ENCODE data around the gene FAM120B. TPM values are rescaled to one million over a fixed set of nuclear protein-coding genes. Genes with fewer than 3 reads are reported as not detected.

The FAM120B gene
- total RNA-seq, 2 donors from 2014 or later, result 14.7 to 18.6 TPM

DNA sequence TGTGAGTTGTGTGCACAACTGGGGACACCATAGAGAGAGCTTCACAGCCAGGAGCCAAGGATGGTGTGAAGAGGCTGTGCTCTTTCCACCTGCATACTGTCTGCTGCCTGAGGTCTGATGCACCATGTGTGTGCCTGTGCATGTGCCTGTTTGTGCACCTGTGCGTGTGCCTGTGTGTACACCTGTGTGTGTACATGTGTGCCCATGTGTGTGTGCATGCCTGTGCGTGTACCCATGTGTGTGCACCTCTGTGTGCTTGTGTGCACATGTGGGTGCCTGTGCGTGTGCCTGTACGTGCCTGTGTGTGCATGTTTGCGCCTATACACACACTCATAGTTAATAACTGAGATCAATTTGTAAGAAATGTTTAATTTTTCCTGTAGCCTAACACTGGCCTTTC is 51.3 kb downstream of the FAM120B start:
- H3K36me3 ChIP-seq, result peaks cover 46% of the 10 kb centered on the region
- no peaks in the 10 kb centered on the region for H3K9me3 ChIP-seq
- peaks cover 0 to 13% of the 10 kb centered on the region in 2 donors for H3K4me1 ChIP-seq
- TF ChIP-seq, protein P1, sequence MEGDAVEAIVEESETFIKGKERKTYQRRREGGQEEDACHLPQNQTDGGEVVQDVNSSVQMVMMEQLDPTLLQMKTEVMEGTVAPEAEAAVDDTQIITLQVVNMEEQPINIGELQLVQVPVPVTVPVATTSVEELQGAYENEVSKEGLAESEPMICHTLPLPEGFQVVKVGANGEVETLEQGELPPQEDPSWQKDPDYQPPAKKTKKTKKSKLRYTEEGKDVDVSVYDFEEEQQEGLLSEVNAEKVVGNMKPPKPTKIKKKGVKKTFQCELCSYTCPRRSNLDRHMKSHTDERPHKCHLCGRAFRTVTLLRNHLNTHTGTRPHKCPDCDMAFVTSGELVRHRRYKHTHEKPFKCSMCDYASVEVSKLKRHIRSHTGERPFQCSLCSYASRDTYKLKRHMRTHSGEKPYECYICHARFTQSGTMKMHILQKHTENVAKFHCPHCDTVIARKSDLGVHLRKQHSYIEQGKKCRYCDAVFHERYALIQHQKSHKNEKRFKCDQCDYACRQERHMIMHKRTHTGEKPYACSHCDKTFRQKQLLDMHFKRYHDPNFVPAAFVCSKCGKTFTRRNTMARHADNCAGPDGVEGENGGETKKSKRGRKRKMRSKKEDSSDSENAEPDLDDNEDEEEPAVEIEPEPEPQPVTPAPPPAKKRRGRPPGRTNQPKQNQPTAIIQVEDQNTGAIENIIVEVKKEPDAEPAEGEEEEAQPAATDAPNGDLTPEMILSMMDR (IDR thresholded peaks at IDR 0.05), result no peak
- no peaks in the 10 kb centered on the region for H3K27me3 ChIP-seq
- no peak overlapping the region for H3K27ac ChIP-seq
- H3K4me3 ChIP-seq, result no peak overlapping the region
- no peak for DNase-seq (ENCODE audit: low spot score)

DNA sequence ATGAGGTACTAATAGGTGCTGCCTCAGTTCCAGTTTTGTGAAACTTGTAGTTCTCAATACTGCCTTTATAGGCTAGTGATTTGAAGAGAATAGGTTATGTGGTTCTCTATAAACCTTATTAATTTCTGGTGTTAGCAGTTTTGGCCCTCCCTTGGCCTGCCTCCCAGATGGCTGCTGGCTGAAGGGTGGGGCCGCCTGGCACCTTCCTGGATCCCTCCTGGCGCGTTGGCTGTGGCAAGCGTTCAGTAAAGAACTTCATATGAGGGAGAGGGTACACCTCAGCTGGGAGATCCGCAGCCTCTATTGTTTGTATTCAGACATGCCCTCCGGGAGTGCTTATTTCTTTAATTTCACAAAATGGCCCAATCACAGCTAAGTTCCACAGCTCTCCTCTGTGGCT is 51.9 kb downstream of the FAM120B start:
- no peak overlapping the region for H3K4me3 ChIP-seq
- H3K27ac ChIP-seq, result no peak overlapping the region
- no peak for DNase-seq (ENCODE audit: low spot score)
- TF ChIP-seq, protein P1 (IDR thresholded peaks at IDR 0.05), result no peak
- no peaks in the 10 kb centered on the region for H3K9me3 ChIP-seq
- H3K36me3 ChIP-seq, result peaks cover 49% of the 10 kb centered on the region
- H3K4me1 ChIP-seq, result peaks cover 0 to 13% of the 10 kb centered on the region in 2 donors
- no peaks in the 10 kb centered on the region for H3K27me3 ChIP-seq

DNA sequence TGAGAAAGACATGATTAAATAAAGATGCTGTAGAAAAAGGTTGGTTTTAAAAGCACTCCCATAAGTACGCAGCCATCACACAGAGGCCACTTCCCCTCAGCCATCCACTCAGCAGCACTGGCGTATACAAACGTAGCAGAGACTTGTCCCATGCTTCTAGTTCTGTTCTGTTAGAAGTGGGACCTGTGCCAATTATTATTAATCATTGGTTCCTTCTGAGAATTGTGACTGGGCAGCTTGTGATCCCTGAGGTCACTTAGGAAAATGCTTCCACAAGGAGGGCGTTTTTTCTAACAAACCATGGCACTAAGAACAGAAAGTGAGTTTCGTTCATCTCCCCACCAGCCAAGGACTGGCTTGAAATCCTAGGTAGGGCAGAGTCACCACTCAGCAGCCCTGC is 53.9 kb downstream of the FAM120B start:
- H3K27ac ChIP-seq, result no peak overlapping the region

DNA sequence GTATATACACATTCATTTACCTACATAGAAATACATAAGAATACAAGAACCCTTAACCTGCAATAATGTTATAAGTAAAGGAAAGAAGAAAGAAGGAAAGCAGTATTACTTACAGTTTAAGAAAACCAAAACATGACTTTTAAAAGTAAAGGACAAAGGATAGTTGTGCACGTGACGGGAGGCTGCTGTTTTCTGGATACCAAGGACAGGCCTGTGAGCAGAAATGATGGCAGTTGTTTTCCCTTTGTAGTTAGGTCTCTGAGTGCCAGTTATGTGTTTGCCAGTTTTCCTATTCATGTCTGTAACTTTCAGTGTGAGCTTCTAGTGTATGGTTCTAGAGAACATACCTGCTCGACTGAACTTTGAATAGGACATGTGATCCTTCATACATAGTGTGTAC is 54.8 kb downstream of the FAM120B start:
- H3K27me3 ChIP-seq, result no peaks in the 10 kb centered on the region
- TF ChIP-seq, protein P1 (IDR thresholded peaks at IDR 0.05), result no peak
- H3K9me3 ChIP-seq, result no peaks in the 10 kb centered on the region
- H3K36me3 ChIP-seq, result peaks cover 49% of the 10 kb centered on the region
- peaks cover 0 to 32% of the 10 kb centered on the region in 2 donors for H3K4me1 ChIP-seq
- no peak overlapping the region for H3K27ac ChIP-seq
- no peak overlapping the region for H3K4me3 ChIP-seq
- no peak for DNase-seq (ENCODE audit: low spot score)

More for the DNA sequence above, 53.9 kb downstream of the FAM120B start:
- Histone ChIP-seq H3K36me3 (peaks cover 49% of the 10 kb centered on the region), H3K9me3 (no peaks in the 10 kb centered on the region), H3K4me3 (no peak overlapping the region), H3K27me3 (no peaks in the 10 kb centered on the region), H3K4me1 (peaks cover 0 to 24% of the 10 kb centered on the region in 2 donors)
- TF ChIP-seq, protein P1 (IDR thresholded peaks at IDR 0.05), result no peak
- no peak for DNase-seq (ENCODE audit: low spot score)

DNA sequence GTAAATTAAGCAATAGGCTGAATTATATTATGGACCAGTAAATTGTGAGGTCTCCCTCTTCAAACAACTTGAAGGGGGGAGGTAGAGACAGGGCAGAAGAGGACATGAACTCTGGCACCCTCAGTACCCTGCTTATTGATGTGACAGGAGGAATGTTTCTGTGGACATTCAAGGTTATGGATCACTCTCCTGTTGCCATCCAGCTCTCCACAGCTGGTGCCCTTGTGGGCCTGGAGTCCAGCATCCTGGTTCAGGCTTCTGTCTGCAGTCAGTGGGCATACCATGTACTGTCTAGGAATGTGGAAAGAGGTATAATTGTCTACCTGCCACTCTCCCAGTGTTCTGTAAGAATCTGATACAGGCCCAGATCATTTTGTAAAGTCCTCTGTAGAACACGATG is 55.6 kb downstream of the FAM120B start:
- Histone ChIP-seq H3K9me3 (no peaks in the 10 kb centered on the region), H3K27ac (no peak overlapping the region), H3K4me3 (no peak overlapping the region), H3K27me3 (no peaks in the 10 kb centered on the region), H3K36me3 (peaks cover 43% of the 10 kb centered on the region), H3K4me1 (peaks cover 0 to 36% of the 10 kb centered on the region in 2 donors)
- DNase-seq (ENCODE audit: low spot score), result no peak
- TF ChIP-seq, protein P1 (IDR thresholded peaks at IDR 0.05), result no peak

DNA sequence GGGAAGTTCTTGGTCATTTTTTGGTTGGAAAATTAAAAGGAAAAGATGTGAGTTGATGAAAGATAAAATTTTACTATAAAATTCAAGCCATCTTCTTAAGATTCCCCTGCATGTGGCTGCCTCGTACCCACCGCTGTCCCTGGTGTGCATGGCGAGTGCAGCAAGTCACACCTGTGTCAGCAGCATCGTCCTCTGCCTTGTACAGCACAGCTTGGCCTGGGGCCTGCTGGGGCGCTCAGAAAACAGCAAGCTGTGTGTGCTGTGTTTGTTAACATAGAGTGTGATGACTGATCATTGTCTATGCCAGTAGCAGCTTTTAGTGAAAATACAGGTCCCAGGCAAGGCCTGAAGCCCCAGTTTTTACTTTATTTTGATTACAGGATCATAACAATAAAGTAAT is 56.7 kb downstream of the FAM120B start:
- Histone ChIP-seq H3K4me1 (peaks cover 0 to 28% of the 10 kb centered on the region in 2 donors), H3K4me3 (no peak overlapping the region), H3K27ac (no peak overlapping the region), H3K27me3 (no peaks in the 10 kb centered on the region), H3K36me3 (peaks cover 34% of the 10 kb centered on the region), H3K9me3 (no peaks in the 10 kb centered on the region)
- TF ChIP-seq, protein P1 (IDR thresholded peaks at IDR 0.05), result no peak
- no peak for DNase-seq (ENCODE audit: low spot score)

Data from right atrium auricular region (tissue), 2 donors.